ENCODE measurements around the gene NADSYN1.

DNA sequence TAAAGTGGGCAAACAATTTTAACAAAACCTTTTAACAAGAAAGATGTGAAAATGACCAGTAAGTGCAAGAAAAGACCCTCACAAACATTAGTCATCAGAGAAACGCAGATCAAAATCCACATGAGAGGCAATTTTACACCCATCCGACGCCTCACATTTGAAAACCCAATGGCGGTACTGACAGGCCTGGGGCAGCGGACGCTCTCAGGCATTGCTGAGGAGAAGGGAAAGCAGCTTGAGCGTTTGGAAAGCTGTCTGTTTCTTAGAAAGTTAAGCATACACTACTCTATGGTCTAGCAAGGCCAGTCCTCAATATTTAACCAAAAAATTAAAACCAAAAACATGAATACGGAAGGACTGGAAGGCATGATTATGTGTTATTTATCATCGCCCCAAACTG lies 82.8 kb downstream of the NADSYN1 start:
- TF ChIP-seq EZH2phosphoT487 (IDR thresholded peaks at IDR 0.05; ENCODE audit: borderline replicate concordance, low read length) = no peak
- TF ChIP-seq, protein P1, sequence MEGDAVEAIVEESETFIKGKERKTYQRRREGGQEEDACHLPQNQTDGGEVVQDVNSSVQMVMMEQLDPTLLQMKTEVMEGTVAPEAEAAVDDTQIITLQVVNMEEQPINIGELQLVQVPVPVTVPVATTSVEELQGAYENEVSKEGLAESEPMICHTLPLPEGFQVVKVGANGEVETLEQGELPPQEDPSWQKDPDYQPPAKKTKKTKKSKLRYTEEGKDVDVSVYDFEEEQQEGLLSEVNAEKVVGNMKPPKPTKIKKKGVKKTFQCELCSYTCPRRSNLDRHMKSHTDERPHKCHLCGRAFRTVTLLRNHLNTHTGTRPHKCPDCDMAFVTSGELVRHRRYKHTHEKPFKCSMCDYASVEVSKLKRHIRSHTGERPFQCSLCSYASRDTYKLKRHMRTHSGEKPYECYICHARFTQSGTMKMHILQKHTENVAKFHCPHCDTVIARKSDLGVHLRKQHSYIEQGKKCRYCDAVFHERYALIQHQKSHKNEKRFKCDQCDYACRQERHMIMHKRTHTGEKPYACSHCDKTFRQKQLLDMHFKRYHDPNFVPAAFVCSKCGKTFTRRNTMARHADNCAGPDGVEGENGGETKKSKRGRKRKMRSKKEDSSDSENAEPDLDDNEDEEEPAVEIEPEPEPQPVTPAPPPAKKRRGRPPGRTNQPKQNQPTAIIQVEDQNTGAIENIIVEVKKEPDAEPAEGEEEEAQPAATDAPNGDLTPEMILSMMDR (IDR thresholded peaks at IDR 0.05; ENCODE audit: low read depth, low read length, poor library complexity, severe bottlenecking) = no peak

All from DOHH2 (cell line).